Measurements from ENCODE around the gene C20orf202. TPM values are rescaled to one million over a fixed set of nuclear protein-coding genes. Genes with fewer than 3 reads are reported as not detected.

C20orf202 gene
- total and polyA plus RNA-seq, 2 experiments from 2014 or later: not detected

DNA sequence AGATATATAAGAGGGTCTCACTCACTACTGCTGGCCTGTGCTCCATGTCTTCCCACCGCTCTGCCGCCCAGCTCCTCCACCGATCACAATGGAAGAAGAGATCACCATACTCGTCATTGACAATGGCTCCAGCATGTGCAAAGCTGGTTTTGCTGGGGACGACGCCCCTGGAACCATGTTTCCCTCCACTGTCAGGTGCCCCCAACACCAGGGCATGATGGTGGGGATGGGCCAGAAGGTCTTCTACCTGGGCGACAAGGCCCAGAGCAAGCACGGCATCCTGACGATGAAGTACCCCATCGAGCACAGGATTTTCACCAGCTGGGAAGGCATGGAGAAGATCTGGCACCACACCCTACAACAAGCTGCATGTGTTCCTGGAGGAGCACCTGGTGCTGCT lies 42.8 kb upstream of the C20orf202 start:
- no peak overlapping the region for H3K27ac Mint-ChIP-seq
- TF ChIP-seq CREB1 (CRISPR knock-in tag; IDR thresholded peaks at IDR 0.05; ENCODE audit: low read depth) (no peak), EZH2phosphoT487 (IDR thresholded peaks at IDR 0.05; ENCODE audit: unreplicated experiment) (no peak), ZNF114 (CRISPR knock-in tag; IDR thresholded peaks at IDR 0.05) (no peak), ZNF331 (CRISPR knock-in tag; IDR thresholded peaks at IDR 0.05; ENCODE audit: low read depth) (no peak), NANOG (IDR thresholded peaks at IDR 0.05; ENCODE audit: borderline replicate concordance) (no peak)
- TF ChIP-seq, protein P1, sequence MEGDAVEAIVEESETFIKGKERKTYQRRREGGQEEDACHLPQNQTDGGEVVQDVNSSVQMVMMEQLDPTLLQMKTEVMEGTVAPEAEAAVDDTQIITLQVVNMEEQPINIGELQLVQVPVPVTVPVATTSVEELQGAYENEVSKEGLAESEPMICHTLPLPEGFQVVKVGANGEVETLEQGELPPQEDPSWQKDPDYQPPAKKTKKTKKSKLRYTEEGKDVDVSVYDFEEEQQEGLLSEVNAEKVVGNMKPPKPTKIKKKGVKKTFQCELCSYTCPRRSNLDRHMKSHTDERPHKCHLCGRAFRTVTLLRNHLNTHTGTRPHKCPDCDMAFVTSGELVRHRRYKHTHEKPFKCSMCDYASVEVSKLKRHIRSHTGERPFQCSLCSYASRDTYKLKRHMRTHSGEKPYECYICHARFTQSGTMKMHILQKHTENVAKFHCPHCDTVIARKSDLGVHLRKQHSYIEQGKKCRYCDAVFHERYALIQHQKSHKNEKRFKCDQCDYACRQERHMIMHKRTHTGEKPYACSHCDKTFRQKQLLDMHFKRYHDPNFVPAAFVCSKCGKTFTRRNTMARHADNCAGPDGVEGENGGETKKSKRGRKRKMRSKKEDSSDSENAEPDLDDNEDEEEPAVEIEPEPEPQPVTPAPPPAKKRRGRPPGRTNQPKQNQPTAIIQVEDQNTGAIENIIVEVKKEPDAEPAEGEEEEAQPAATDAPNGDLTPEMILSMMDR (conservative IDR thresholded peaks at IDR 0.05; ENCODE audit: low read depth in 2 of 2): no peak
- TF ChIP-seq, protein P2, sequence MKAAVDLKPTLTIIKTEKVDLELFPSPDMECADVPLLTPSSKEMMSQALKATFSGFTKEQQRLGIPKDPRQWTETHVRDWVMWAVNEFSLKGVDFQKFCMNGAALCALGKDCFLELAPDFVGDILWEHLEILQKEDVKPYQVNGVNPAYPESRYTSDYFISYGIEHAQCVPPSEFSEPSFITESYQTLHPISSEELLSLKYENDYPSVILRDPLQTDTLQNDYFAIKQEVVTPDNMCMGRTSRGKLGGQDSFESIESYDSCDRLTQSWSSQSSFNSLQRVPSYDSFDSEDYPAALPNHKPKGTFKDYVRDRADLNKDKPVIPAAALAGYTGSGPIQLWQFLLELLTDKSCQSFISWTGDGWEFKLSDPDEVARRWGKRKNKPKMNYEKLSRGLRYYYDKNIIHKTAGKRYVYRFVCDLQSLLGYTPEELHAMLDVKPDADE (IDR thresholded peaks at IDR 0.05): no peak
- Histone ChIP-seq H3K79me2 (replicated peaks; ENCODE audit: insufficient read depth) (no peaks in the 10 kb centered on the region), H2AFZ (no peak overlapping the region), H3K4me1 (ENCODE audit: insufficient read depth) (no peaks in the 10 kb centered on the region), H3K27me3 (ENCODE audit: insufficient read depth) (no peaks in the 10 kb centered on the region), H3K36me3 (ENCODE audit: insufficient read depth) (peaks cover 11% of the 10 kb centered on the region), H3K27ac (ENCODE audit: low read depth) (no peak overlapping the region), H3K4me2 (no peak overlapping the region), H3F3A (replicated peaks; ENCODE audit: low read depth) (no peaks in the 10 kb centered on the region), H3K4me3 (no peak overlapping the region), H4K20me1 (replicated peaks; ENCODE audit: insufficient read depth) (peaks cover 3% of the 10 kb centered on the region; the same call in 1 of the 2 replicates), H3K9me2 (ENCODE audit: insufficient read depth) (no peaks in the 10 kb centered on the region)
- DNase-seq (ENCODE audit: low spot score) (no peak), ATAC-seq (no peak)
- no peak overlapping the region for H3K4me3 Mint-ChIP-seq
- no peaks in the 10 kb centered on the region for H3K9me3 Mint-ChIP-seq
- peaks cover 35% of the 10 kb centered on the region for H3K36me3 Mint-ChIP-seq (ENCODE audit: low read depth)
- peaks cover 1% of the 10 kb centered on the region for H3K27me3 Mint-ChIP-seq (ENCODE audit: insufficient read depth, low read depth, poor library complexity)
- H3K4me1 Mint-ChIP-seq: no peaks in the 10 kb centered on the region

DNA sequence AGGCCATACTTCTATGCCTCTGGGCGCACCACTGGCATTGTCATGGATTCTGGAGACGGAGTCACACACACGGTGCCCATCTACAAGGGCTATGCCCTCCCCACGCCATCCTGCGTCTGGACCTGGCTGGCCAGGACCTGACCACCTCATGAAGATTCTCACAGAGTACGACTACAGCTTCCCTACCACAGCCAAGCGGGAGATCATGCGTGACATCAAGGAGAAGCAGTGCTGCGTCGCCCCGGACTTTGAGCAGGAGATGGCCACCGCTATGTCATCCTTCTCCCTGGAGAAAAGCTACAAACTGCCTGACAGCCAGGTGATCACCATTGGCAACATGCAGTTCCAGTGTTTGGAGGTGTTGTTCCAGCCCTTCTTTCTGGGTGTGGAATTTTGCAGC lies 42.3 kb upstream of the C20orf202 start:
- Histone ChIP-seq H3F3A (replicated peaks; ENCODE audit: low read depth) (no peaks in the 10 kb centered on the region), H3K4me2 (no peak overlapping the region), H2AFZ (no peak overlapping the region), H3K4me1 (ENCODE audit: insufficient read depth) (no peaks in the 10 kb centered on the region), H3K27me3 (ENCODE audit: insufficient read depth) (no peaks in the 10 kb centered on the region), H3K36me3 (ENCODE audit: insufficient read depth) (peaks cover 13% of the 10 kb centered on the region), H3K9me2 (ENCODE audit: insufficient read depth) (no peaks in the 10 kb centered on the region), H4K20me1 (replicated peaks; ENCODE audit: insufficient read depth) (peaks cover 3% of the 10 kb centered on the region; the same call in 1 of the 2 replicates), H3K4me3 (no peak overlapping the region), H3K79me2 (replicated peaks; ENCODE audit: insufficient read depth) (no peaks in the 10 kb centered on the region), H3K27ac (ENCODE audit: low read depth) (no peak overlapping the region)
- no peak for ATAC-seq
- Mint-ChIP-seq H3K27me3 (ENCODE audit: insufficient read depth, low read depth, poor library complexity) (peaks cover 1% of the 10 kb centered on the region), H3K36me3 (ENCODE audit: low read depth) (peaks cover 34% of the 10 kb centered on the region), H3K4me3 (no peak overlapping the region), H3K9me3 (no peaks in the 10 kb centered on the region), H3K27ac (no peak overlapping the region), H3K4me1 (no peaks in the 10 kb centered on the region)
- DNase-seq (ENCODE audit: low spot score): no peak
- TF ChIP-seq STAT1 (IDR thresholded peaks at IDR 0.05; ENCODE audit: unreplicated experiment) (no peak), ZNF114 (CRISPR knock-in tag; IDR thresholded peaks at IDR 0.05) (no peak), ZNF331 (CRISPR knock-in tag; IDR thresholded peaks at IDR 0.05; ENCODE audit: low read depth) (no peak)

DNA sequence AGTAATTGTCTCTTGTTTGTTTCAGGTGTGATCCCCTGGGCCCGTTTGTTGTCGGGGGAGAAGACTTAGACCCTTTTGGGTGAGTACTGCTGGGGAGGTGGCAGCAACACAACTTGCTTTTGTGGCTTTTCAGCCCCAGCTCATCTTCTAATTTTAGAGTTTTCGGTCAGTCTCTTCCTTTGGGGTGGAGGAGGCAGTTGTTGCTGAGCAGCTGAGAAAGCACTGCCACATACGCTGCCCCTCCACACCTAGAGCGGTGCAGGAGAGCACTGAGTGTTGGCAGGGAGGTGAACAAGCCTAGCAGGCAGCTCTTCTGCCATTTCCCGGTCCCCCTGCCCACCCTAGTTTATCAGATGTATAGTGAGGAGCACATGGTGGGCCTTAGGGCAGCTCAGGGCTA lies 40.1 kb upstream of the C20orf202 start:
- Histone ChIP-seq H4K20me1 (replicated peaks; ENCODE audit: insufficient read depth) (peaks cover 3% of the 10 kb centered on the region; the same call in 1 of the 2 replicates), H3F3A (replicated peaks; ENCODE audit: low read depth) (no peaks in the 10 kb centered on the region), H3K27me3 (ENCODE audit: insufficient read depth) (no peaks in the 10 kb centered on the region), H3K4me3 (no peak overlapping the region), H3K27ac (ENCODE audit: low read depth) (no peak overlapping the region), H3K9me2 (ENCODE audit: insufficient read depth) (no peaks in the 10 kb centered on the region), H2AFZ (no peak overlapping the region), H3K4me2 (no peak overlapping the region), H3K4me1 (ENCODE audit: insufficient read depth) (no peaks in the 10 kb centered on the region), H3K79me2 (replicated peaks; ENCODE audit: insufficient read depth) (no peaks in the 10 kb centered on the region), H3K36me3 (ENCODE audit: insufficient read depth) (peaks cover 19% of the 10 kb centered on the region)
- no peak for DNase-seq (ENCODE audit: low spot score)
- no peak overlapping the region for H3K27ac Mint-ChIP-seq
- H3K9me3 Mint-ChIP-seq: no peaks in the 10 kb centered on the region
- peaks cover 1% of the 10 kb centered on the region for H3K27me3 Mint-ChIP-seq (ENCODE audit: insufficient read depth, low read depth, poor library complexity)
- no peak overlapping the region for H3K4me3 Mint-ChIP-seq
- peaks cover 46% of the 10 kb centered on the region for H3K36me3 Mint-ChIP-seq (ENCODE audit: low read depth)
- no peaks in the 10 kb centered on the region for H3K4me1 Mint-ChIP-seq
- ATAC-seq: no peak
- TF ChIP-seq, protein P1 (conservative IDR thresholded peaks at IDR 0.05; ENCODE audit: low read depth in 2 of 2): no peak
- no peak for TF ChIP-seq EZH2phosphoT487 (IDR thresholded peaks at IDR 0.05; ENCODE audit: unreplicated experiment)
- no peak for TF ChIP-seq CREB1 (CRISPR knock-in tag; IDR thresholded peaks at IDR 0.05; ENCODE audit: low read depth)
- TF ChIP-seq POLR2AphosphoS5 (IDR thresholded peaks at IDR 0.05; ENCODE audit: low read depth): no peak
- TF ChIP-seq ZNF114 (CRISPR knock-in tag; IDR thresholded peaks at IDR 0.05): no peak
- TF ChIP-seq STAT1 (IDR thresholded peaks at IDR 0.05; ENCODE audit: unreplicated experiment): no peak
- TF ChIP-seq EZH2 (IDR thresholded peaks at IDR 0.05; ENCODE audit: low read depth, unreplicated experiment): no peak
- TF ChIP-seq NANOG (IDR thresholded peaks at IDR 0.05; ENCODE audit: borderline replicate concordance): no peak
